ENCODE measurements around the gene PDGFRA. TPM values are rescaled to one million over a fixed set of nuclear protein-coding genes. Genes with fewer than 3 reads are reported as not detected.
A peak's percentile ranks its signal among the peaks of the same experiment; 100 is the strongest.

The PDGFRA gene
- total and polyA plus RNA-seq, 2 donors = 9.2 to 10.0 TPM

DNA sequence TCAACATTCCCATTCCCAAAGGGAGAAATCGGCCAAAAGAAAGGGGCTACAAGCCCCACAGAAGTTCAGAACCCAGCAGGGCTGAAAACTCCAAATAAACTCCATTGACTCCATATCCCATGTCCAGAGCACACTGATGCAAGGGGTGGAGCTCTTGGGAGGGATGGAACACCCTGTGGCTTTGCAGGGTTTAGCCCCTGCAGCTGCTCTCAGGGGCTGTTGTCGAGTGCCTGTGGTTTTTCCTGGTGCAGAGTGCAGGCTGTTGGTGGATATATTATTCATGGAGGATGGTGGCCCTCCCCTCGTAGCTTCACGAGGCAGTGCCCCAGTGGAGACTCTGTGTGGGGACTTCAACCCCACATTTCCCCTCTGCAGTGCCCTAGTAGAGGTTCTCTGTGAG lies 53.7 kb downstream of the PDGFRA start:
- Histone ChIP-seq H3K27me3 (ENCODE audit: control insufficient read depth in 2 of 2, insufficient read depth in 1 of 2, low read length in 1 of 2) (no peaks in the 10 kb centered on the region), H3K36me3 (ENCODE audit: control insufficient read depth in 2 of 2, insufficient read depth in 2 of 2, low read length in 1 of 2) (no peaks in the 10 kb centered on the region), H3K9me3 (ENCODE audit: control insufficient read depth in 2 of 2, insufficient read depth in 1 of 2, low read length in 1 of 2) (peaks cover 1 to 8% of the 10 kb centered on the region in 2 donors), H3K4me3 (ENCODE audit: low read length in 2 of 2) (no peak overlapping the region), H3K27ac (ENCODE audit: low read depth in 1 of 2, low read length in 1 of 2) (no peak overlapping the region), H3K4me1 (ENCODE audit: control insufficient read depth in 2 of 2, insufficient read depth in 2 of 2, low read length in 2 of 2) (peaks cover 0 to 2% of the 10 kb centered on the region in 2 donors)
- 93% methylated on average over 4 of the region's 4 CpGs for WGBS
- DNase-seq (ENCODE audit: low read depth in 6 of 9, low spot score in 9 of 9) = no peak

DNA sequence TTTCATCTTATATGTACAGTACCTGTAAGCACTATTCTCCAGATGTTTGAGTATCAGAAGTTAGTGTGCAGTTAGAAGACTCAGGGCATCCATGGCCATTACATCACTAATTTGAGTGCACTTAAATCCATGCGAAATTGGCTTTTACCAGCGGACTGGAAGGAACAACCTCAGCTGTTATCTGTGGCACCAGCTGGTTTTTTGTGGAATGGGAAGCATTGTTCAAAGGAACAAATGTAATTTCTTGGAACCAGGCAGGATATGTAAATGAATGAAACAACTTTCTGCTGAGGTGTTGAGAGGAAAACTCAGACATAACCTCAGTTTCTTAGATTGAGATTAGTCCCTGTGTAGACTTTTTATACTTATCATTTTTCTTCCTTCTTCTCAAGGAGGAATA lies 60.2 kb downstream of the PDGFRA start:
- H3K4me1 ChIP-seq (ENCODE audit: control insufficient read depth in 2 of 2, insufficient read depth in 2 of 2, low read length in 2 of 2) = no peaks in the 10 kb centered on the region

DNA sequence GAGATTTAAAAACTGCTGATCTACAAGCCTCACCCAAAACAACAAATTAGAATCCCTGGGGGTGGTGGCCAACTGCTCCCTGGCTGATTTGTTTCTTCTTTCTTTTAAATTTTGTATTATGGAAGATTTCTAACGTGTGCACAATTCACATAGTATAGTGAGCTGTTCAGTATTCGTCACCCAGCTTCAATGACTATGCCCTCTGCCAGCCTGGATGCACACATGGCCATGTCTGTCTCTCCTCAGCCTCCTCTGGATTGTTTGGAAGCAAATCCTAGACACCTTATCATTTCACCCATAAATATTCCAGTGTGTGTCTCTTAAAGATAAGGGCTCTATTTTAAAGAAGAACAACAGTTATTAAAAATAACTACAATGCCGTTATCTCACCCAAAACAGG lies 61.9 kb downstream of the PDGFRA start:
- Histone ChIP-seq H3K9me3 (ENCODE audit: control insufficient read depth in 2 of 2, insufficient read depth in 1 of 2, low read length in 1 of 2) (peaks cover 0 to 1% of the 10 kb centered on the region in 2 donors), H3K4me3 (ENCODE audit: low read length in 2 of 2) (no peak overlapping the region), H3K36me3 (ENCODE audit: control insufficient read depth in 2 of 2, insufficient read depth in 2 of 2, low read length in 1 of 2) (no peaks in the 10 kb centered on the region), H3K4me1 (ENCODE audit: control insufficient read depth in 2 of 2, insufficient read depth in 2 of 2, low read length in 2 of 2) (no peaks in the 10 kb centered on the region), H3K27me3 (ENCODE audit: control insufficient read depth in 2 of 2, insufficient read depth in 1 of 2, low read length in 1 of 2) (no peaks in the 10 kb centered on the region), H3K27ac (ENCODE audit: low read depth in 1 of 2, low read length in 1 of 2) (no peak overlapping the region)
- DNase-seq (ENCODE audit: low read depth in 6 of 9, low spot score in 9 of 9) = no peak
- 96% methylated on average over 3 of the region's 3 CpGs for WGBS

More for the DNA sequence above, 60.2 kb downstream of the PDGFRA start:
- Histone ChIP-seq H3K27me3 (ENCODE audit: control insufficient read depth in 2 of 2, insufficient read depth in 1 of 2, low read length in 1 of 2) (no peaks in the 10 kb centered on the region), H3K27ac (ENCODE audit: low read depth in 1 of 2, low read length in 1 of 2) (no peak overlapping the region), H3K9me3 (ENCODE audit: control insufficient read depth in 2 of 2, insufficient read depth in 1 of 2, low read length in 1 of 2) (peaks cover 0 to 1% of the 10 kb centered on the region in 2 donors), H3K36me3 (ENCODE audit: control insufficient read depth in 2 of 2, insufficient read depth in 2 of 2, low read length in 1 of 2) (no peaks in the 10 kb centered on the region), H3K4me3 (ENCODE audit: low read length in 2 of 2) (no peak overlapping the region)
- 69% methylated on average over 2 of the region's 2 CpGs for WGBS
- DNase-seq (ENCODE audit: low read depth in 6 of 9, low spot score in 9 of 9) = no peak

DNA sequence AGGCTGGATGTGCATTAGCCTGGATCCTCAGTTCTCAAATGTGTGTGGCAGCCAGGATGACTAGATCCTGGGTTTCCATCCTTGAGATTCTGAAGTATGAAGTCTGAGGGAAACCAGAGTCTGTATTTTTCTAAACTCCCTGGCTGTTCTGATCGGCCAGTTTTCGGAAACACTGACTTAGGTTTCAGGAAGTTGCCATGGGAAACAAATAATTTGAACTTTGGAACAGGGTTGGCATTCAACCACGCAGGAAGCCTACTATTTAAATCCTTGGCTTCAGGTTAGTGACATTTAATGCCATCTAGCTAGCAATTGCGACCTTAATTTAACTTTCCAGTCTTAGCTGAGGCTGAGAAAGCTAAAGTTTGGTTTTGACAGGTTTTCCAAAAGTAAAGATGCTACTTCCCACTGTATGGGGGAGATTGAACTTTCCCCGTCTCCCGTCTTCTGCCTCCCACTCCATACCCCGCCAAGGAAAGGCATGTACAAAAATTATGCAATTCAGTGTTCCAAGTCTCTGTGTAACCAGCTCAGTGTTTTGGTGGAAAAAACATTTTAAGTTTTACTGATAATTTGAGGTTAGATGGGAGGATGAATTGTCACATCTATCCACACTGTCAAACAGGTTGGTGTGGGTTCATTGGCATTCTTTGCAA lies 67.6 kb downstream of the PDGFRA start:
- WGBS = 94% methylated on average over 7 of the region's 7 CpGs

DNA sequence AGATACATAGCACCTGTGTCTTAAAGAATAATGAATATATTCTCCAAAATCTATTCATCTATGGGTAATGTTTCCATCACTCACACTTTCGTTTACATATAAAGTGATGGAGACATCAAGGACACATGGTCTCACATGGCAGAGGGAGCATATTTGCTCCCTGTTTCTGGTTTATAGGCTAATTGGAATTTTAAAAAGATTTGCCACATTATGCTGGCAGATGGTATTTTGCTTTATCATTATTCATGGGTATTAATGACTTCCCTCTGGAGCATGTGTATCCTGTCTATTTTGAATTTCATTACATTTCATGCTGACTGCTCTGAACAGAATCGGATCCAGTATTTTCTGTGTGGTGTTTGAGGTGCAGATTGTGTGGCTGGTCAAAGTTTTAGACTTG lies 79.0 kb downstream of the PDGFRA start:
- Histone ChIP-seq H3K4me1 (ENCODE audit: control insufficient read depth in 2 of 2, insufficient read depth in 2 of 2, low read length in 2 of 2) (no peaks in the 10 kb centered on the region), H3K27ac (ENCODE audit: low read depth in 1 of 2, low read length in 1 of 2) (no peak overlapping the region), H3K27me3 (ENCODE audit: control insufficient read depth in 2 of 2, insufficient read depth in 1 of 2, low read length in 1 of 2) (no peaks in the 10 kb centered on the region), H3K9me3 (ENCODE audit: control insufficient read depth in 2 of 2, insufficient read depth in 1 of 2, low read length in 1 of 2) (no peaks in the 10 kb centered on the region), H3K36me3 (ENCODE audit: control insufficient read depth in 2 of 2, insufficient read depth in 2 of 2, low read length in 1 of 2) (no peaks in the 10 kb centered on the region), H3K4me3 (ENCODE audit: low read length in 2 of 2) (no peak overlapping the region)
- WGBS = 59% methylated on average over 2 of the region's 2 CpGs
- no peak for DNase-seq (ENCODE audit: low read depth in 6 of 9, low spot score in 9 of 9)

More for the DNA sequence above, 67.6 kb downstream of the PDGFRA start:
- Histone ChIP-seq H3K36me3 (ENCODE audit: control insufficient read depth in 2 of 2, insufficient read depth in 2 of 2, low read length in 1 of 2) (no peaks in the 10 kb centered on the region), H3K27me3 (ENCODE audit: control insufficient read depth in 2 of 2, insufficient read depth in 1 of 2, low read length in 1 of 2) (no peaks in the 10 kb centered on the region), H3K4me3 (ENCODE audit: low read length in 2 of 2) (no peak overlapping the region), H3K9me3 (ENCODE audit: control insufficient read depth in 2 of 2, insufficient read depth in 1 of 2, low read length in 1 of 2) (peaks cover 0 to 11% of the 10 kb centered on the region in 2 donors), H3K4me1 (ENCODE audit: control insufficient read depth in 2 of 2, insufficient read depth in 2 of 2, low read length in 2 of 2) (no peaks in the 10 kb centered on the region), H3K27ac (ENCODE audit: low read depth in 1 of 2, low read length in 1 of 2) (no peak overlapping the region)
- no peak for DNase-seq (ENCODE audit: low read depth in 6 of 9, low spot score in 9 of 9)

DNA sequence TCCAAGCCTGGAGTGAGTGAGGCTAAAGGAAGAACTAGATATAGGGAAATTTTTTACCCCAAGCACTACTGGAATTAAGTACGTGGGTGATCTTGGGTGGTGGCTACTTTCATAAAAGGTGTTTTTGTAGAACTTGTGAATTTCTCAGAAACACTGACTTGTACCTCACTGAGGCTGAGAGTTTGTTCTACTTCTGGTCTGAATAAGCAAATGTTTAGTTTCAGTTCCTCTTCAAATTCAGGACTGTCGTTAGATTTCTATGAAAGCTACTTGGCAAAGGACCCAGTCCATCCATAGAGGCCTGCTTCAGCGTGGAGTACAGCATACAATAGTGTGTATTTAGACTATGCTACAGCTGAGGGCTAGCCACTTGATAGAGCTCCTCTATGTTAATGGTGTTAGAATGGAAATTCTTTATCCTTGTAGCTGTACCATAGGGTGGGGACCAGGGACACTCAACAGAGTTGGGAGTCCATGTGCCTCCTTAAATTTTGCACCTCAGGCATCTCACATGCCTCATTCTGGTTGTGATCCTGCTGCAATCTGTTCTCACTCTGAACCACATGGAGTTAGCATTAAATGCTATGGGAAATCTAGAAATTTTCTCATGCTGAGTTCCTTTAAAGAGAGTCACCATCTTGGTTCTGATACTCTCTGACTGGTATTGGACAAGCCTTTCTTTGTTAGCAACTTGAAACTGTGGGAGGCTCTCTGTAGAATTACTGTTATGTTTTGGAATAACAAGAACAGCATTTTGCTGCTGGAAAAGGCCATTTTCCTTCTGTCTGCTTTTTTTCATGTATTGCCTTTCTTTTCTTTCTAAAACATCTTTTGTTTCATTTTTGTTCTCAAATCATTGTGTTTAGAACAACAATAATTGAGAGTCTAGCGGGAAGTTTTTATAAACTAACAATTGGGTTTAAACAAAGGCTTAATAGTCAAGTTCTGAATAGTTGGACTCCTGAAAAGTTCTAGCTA lies 86.8 kb downstream of the PDGFRA start:
- H3K27ac ChIP-seq (ENCODE audit: low read depth in 1 of 2, low read length in 1 of 2) = no peak overlapping the region
- 34% methylated on average over 4 of the region's 4 CpGs for WGBS
- peak in 1 of 9 donors; percentile 13 for DNase-seq (ENCODE audit: low read depth in 6 of 9, low spot score in 9 of 9)

DNA sequence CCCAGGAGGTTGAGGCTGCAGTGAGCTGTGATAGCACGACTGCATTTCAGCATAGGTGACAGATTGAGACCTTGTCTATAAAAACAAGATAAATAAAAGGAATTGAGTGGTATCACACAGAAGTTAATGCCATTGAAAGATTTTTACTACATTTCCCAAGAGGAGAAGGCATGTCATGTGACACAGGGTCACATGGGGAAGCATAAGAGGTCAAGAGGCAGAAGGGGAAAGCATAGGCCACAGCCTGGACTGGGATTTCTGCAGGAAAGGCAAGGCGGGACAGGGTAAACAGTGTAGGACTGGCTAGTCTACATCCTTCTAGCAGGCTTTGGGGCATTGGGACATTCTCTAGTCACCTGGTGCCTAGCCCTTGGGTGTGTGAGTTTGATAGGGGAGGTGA lies 88.6 kb downstream of the PDGFRA start:
- H3K4me3 ChIP-seq (ENCODE audit: low read length in 2 of 2) = no peak overlapping the region
- H3K9me3 ChIP-seq (ENCODE audit: control insufficient read depth in 2 of 2, insufficient read depth in 1 of 2, low read length in 1 of 2) = no peaks in the 10 kb centered on the region
- H3K27ac ChIP-seq (ENCODE audit: low read depth in 1 of 2, low read length in 1 of 2) = no peak overlapping the region
- 65% methylated on average over 2 of the region's 2 CpGs for WGBS
- no peaks in the 10 kb centered on the region for H3K27me3 ChIP-seq (ENCODE audit: control insufficient read depth in 2 of 2, insufficient read depth in 1 of 2, low read length in 1 of 2)
- H3K4me1 ChIP-seq (ENCODE audit: control insufficient read depth in 2 of 2, insufficient read depth in 2 of 2, low read length in 2 of 2) = no peaks in the 10 kb centered on the region
- no peaks in the 10 kb centered on the region for H3K36me3 ChIP-seq (ENCODE audit: control insufficient read depth in 2 of 2, insufficient read depth in 2 of 2, low read length in 1 of 2)
- DNase-seq (ENCODE audit: low read depth in 6 of 9, low spot score in 9 of 9) = no peak

More for the DNA sequence above, 86.8 kb downstream of the PDGFRA start:
- Histone ChIP-seq H3K27me3 (ENCODE audit: control insufficient read depth in 2 of 2, insufficient read depth in 1 of 2, low read length in 1 of 2) (no peaks in the 10 kb centered on the region), H3K9me3 (ENCODE audit: control insufficient read depth in 2 of 2, insufficient read depth in 1 of 2, low read length in 1 of 2) (no peaks in the 10 kb centered on the region), H3K4me1 (ENCODE audit: control insufficient read depth in 2 of 2, insufficient read depth in 2 of 2, low read length in 2 of 2) (no peaks in the 10 kb centered on the region), H3K36me3 (ENCODE audit: control insufficient read depth in 2 of 2, insufficient read depth in 2 of 2, low read length in 1 of 2) (no peaks in the 10 kb centered on the region), H3K4me3 (ENCODE audit: low read length in 2 of 2) (no peak overlapping the region)

DNA sequence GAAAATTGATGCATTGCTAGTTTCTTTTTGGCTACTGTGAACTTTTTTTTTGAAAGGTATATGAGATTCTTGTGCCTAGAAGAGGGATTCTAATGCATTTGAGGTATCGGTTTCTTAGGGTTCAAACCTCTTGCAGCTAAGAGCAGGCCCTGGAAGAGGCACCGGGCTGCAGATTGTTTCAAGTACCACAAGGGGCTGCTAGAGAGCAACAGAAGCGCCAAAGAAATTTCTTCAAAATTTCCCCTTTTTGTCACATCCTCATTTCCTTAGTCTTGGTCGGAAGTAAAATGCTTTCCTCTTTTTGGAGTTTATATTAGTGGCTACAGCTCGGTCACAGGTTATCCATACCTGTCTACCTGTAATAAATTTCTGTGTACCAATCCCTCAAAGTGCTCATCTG lies 89.8 kb downstream of the PDGFRA start:
- WGBS = 19% methylated on average over 5 of the region's 5 CpGs
- Histone ChIP-seq H3K27me3 (ENCODE audit: control insufficient read depth in 2 of 2, insufficient read depth in 1 of 2, low read length in 1 of 2) (no peaks in the 10 kb centered on the region), H3K27ac (ENCODE audit: low read depth in 1 of 2, low read length in 1 of 2) (no peak overlapping the region), H3K4me1 (ENCODE audit: control insufficient read depth in 2 of 2, insufficient read depth in 2 of 2, low read length in 2 of 2) (no peaks in the 10 kb centered on the region), H3K4me3 (ENCODE audit: low read length in 2 of 2) (no peak overlapping the region), H3K9me3 (ENCODE audit: control insufficient read depth in 2 of 2, insufficient read depth in 1 of 2, low read length in 1 of 2) (no peaks in the 10 kb centered on the region), H3K36me3 (ENCODE audit: control insufficient read depth in 2 of 2, insufficient read depth in 2 of 2, low read length in 1 of 2) (no peaks in the 10 kb centered on the region)
- peak in 7 of 9 donors; percentile 10 to 63 (median 20) for DNase-seq (ENCODE audit: low read depth in 6 of 9, low spot score in 9 of 9)

Data from thymus (tissue), 11 donors.